Neutrophil (primary cell): ENCODE results near the gene OR5K4.

Experiments
- H3K27ac ChIP-seq: fragments of 200-600 bp; sonication (generic); 2 replicates; pipeline ENCODE4 v1.5.1; 2016; ENCODE audit warnings: mild to moderate bottlenecking, moderate library complexity
- H3K27me3 ChIP-seq: fragments of 200-600 bp; sonication (generic); 2 replicates; pipeline ENCODE4 v1.6.0; 2016; ENCODE audit warnings: mild to moderate bottlenecking
- H3K36me3 ChIP-seq: fragments of 200-600 bp; sonication (generic); 2 replicates; pipeline ENCODE4 v1.5.1; 2017
- H3K4me1 ChIP-seq, 2 experiments: fragments of 200-600 bp in 1 of 2; sonication (generic) in 1 of 2; 1 replicate in 1 of 2; 2 replicates in 1 of 2; pipeline versions ENCODE4 v1.5.1 to v1.6.1; 2013 to 2016; ENCODE audit warnings: low read depth in 1 of 2, low read length in 1 of 2, mild to moderate bottlenecking in 1 of 2, moderate library complexity in 1 of 2; ENCODE audit not compliant: control insufficient read depth in 1 of 2, insufficient read depth in 1 of 2
- H3K4me3 ChIP-seq, 2 experiments: fragments of 200-600 bp in 1 of 2; sonication (generic) in 1 of 2; 1 replicate in 1 of 2; 2 replicates in 1 of 2; pipeline ENCODE4 v1.5.1; 2013 to 2016; ENCODE audit warnings: low read depth in 1 of 2, low read length in 1 of 2, mild to moderate bottlenecking in 1 of 2, moderate library complexity in 1 of 2
- H3K9me3 ChIP-seq: fragments of 200-600 bp; sonication (generic); 2 replicates; pipeline ENCODE4 v1.5.1; 2016
- TF ChIP-seq, protein P1 (sequence below): fragments of 200-600 bp; sonication (generic); IDR thresholded peaks from 2 replicates; pipeline ENCODE4 v1.5.1; 2016; ENCODE audit warnings: antibody characterized with exemption

OR5K4 gene

DNA sequence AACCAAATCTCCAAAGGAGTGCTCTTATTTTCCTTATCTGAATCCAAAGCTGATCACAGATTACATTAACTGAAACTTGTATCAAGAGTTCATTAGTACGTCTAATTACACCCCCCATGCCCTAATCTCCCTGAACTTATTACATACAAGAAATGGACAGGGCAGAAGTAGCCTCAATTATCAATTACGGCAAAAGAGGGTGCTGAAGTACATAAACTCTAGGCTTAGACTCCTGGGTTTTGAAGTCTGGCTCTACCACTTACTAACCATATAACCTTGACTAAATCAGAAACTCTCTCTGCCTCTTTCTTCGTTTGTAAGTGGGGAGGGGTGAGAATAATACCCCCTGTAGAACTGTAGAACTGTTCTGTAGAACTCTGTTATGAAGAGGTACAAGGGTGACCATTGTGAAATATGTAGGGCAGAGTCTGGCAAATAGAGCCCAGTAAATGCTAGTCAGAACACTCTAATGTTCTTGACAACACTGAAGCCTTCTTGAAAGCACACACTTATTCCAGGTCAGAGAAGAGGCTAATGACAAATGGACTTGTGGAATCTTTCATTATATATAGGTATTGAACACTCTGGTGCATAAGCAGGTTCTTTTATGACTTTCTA is 19.6 kb upstream of the OR5K4 start:
- H3K27ac ChIP-seq = no peak overlapping the region
- H3K4me1 ChIP-seq = no peaks in the 10 kb centered on the region
- no peak overlapping the region for H3K4me3 ChIP-seq
- no peaks in the 10 kb centered on the region for H3K36me3 ChIP-seq
- H3K27me3 ChIP-seq = peaks cover 13% of the 10 kb centered on the region
- TF ChIP-seq, protein P1, sequence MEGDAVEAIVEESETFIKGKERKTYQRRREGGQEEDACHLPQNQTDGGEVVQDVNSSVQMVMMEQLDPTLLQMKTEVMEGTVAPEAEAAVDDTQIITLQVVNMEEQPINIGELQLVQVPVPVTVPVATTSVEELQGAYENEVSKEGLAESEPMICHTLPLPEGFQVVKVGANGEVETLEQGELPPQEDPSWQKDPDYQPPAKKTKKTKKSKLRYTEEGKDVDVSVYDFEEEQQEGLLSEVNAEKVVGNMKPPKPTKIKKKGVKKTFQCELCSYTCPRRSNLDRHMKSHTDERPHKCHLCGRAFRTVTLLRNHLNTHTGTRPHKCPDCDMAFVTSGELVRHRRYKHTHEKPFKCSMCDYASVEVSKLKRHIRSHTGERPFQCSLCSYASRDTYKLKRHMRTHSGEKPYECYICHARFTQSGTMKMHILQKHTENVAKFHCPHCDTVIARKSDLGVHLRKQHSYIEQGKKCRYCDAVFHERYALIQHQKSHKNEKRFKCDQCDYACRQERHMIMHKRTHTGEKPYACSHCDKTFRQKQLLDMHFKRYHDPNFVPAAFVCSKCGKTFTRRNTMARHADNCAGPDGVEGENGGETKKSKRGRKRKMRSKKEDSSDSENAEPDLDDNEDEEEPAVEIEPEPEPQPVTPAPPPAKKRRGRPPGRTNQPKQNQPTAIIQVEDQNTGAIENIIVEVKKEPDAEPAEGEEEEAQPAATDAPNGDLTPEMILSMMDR = no peak
- no peaks in the 10 kb centered on the region for H3K9me3 ChIP-seq

DNA sequence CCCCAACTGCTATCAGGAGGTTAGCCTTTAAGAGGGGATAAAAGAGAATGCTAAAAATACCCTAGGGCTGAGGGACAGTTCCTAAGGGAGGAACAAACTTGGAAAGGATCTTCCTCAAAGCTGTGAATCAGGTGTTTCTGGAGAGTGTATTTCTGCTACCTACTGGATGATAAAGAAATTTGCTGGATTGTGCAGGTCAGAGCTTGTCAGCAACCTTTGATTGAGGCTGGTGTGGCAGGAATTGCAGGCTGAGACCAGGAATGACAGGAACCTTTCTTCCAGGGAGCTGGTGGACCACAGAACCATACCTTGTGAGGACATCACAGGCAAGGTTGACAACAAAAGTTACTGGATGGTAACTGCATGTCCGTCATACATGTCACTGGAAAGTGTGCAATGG is 14.6 kb upstream of the OR5K4 start:
- Histone ChIP-seq H3K9me3 (no peaks in the 10 kb centered on the region), H3K4me3 (no peak overlapping the region)
- TF ChIP-seq, protein P1 = no peak

DNA sequence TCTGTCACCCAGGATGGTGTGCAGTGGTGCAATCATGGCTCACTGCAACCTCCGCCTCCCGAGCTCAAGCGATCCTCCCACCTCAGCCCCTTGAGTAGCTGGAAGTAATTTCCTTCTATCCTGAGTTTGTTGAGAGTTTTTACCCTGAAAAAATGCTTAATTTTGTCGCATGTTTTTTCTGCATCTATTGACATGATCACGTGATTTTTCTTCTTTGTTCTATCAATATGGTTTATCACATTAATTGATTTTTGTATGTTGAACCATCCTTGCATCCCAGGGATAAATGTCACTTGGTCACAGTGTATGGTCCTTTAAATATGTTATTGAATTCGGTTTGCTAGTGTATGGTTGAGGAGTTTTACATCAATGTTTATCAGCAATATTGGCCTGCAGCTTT is 11.9 kb upstream of the OR5K4 start:
- Histone ChIP-seq H3K4me3 (no peak overlapping the region), H3K36me3 (no peaks in the 10 kb centered on the region), H3K9me3 (no peaks in the 10 kb centered on the region), H3K27ac (no peak overlapping the region), H3K4me1 (no peaks in the 10 kb centered on the region), H3K27me3 (peaks cover 6% of the 10 kb centered on the region)
- TF ChIP-seq, protein P1 = no peak

More for the DNA sequence above, 14.6 kb upstream of the OR5K4 start:
- H3K27me3 ChIP-seq = peaks cover 13% of the 10 kb centered on the region
- H3K4me1 ChIP-seq = no peaks in the 10 kb centered on the region
- no peak overlapping the region for H3K27ac ChIP-seq
- H3K36me3 ChIP-seq = no peaks in the 10 kb centered on the region

DNA sequence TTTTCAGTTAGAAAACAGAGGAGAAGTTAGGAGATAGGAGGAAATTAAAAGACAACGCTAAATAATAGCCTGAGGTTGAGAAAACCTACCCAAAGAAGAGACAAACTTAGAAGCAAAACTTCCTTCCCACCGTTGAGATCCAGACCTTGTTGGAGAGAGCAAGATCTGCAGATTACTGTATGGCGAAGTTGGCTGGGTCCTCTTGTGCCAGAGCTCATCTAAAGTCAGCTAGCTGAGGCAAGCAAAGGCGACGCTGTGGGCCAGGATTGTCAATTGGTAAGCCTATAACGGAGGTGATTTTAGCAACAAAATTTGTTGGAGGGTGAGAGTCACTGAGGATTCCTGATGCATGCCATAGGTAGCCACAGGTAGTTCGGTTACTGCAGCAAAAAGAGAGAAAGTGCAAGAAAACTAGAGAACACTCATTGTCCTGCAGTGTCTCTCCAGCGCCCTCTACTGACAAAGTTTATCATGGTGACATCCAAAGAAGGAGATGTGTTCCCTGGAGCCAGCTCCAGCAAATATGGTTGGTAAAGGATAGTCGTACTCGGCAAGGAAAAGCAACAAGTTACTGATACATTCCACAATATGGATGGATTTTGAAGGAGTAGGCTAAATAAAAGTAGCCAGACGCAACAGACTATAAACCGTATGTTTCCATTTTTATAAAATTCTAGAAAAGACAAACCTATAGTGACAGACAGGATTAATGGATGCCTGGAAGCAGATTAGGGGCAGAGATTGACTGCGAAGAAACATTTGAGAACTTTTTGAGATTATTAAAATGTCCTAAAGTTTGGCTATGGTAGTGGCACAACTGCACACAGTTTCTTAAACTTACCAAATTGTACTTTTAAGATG is 9.8 kb upstream of the OR5K4 start:
- Histone ChIP-seq H3K9me3 (no peaks in the 10 kb centered on the region), H3K27ac (no peak overlapping the region), H3K4me3 (no peak overlapping the region), H3K27me3 (no peaks in the 10 kb centered on the region), H3K36me3 (no peaks in the 10 kb centered on the region), H3K4me1 (no peaks in the 10 kb centered on the region)
- TF ChIP-seq, protein P1 = no peak

DNA sequence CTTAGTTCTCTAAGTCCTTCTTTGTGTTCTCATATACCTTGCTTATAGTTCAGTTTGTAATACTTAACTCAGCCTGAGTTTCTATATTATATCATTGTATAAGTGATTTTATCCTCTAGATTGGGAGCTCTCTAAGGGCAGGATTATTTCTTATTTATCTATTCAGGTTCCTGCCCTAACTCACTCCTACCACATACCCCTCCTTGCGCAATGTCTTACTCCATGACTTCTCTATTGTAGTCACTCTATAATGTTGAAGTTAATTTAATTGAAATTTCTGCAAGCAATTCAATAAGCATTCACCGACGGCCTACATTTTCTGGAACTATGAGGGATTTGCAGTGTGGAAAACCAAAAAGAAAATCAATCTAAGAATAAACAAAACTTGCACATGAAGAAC is 3.6 kb upstream of the OR5K4 start:
- TF ChIP-seq, protein P1 = no peak
- Histone ChIP-seq H3K27ac (no peak overlapping the region), H3K4me3 (no peak overlapping the region), H3K9me3 (no peaks in the 10 kb centered on the region), H3K27me3 (no peaks in the 10 kb centered on the region), H3K4me1 (no peaks in the 10 kb centered on the region), H3K36me3 (no peaks in the 10 kb centered on the region)
